Nucleus accumbens (tissue), 56 donors: ENCODE measurements around the gene BAX.

Experiments
- DNase-seq, 56 donors: peaks; one replicate each; lab custom pipeline; 2025; lab: John Stamatoyannopoulos, UW

The BAX gene

DNA sequence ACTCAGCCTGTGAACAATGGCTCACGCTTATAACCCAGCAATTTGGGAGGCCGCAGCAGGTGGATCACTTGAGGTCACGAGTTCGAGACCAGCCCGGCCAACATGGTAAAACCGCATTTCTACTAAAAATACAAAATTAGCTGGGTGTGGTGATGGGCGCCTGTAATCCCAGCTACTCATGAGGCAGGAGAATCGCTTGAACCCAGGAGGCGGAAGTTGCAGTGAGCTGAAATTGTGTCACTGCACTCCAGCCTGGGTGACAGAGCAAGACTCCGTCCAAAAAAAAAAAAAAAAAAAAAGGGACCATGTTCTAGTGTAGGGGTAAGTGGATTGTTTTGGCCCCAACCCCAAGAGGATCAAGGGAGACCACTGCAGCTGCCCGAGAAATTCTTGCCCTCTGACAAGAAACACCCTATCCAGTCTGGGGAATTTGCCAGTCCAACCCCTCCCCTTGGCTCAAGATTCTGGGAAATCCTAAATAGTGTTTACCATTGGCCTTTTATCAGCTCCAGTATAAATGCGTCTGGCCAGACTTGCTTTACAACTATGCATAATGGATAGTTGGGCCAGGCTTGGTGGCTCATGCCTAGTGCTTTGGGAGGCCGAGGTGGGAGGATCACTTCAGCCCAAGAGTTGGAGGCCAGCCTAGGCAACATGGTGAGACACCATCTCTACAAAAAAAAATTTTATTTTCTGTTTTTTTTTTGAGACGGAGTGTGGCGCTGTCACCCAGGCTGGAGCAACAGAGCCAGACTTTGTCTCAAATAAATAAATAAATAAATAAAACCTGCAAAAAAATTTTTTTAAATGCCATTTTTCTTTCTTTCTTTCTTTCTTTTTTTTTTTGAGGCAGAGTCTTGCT, 26.3 kb upstream of the BAX start:
- DNase-seq: no peak

- peak in 45 of 56 donors; percentile 4 to 88 (median 56) for DNase-seq
Observed at GRCh38 chr19:48933382-48933932, 21.2 kb upstream of the BAX start, which contains the start of gene DHDH. Gene DHDH (plus strand): TSS chr19:48933699. CDS start chr19:48933722, 23 bp downstream.

DNA sequence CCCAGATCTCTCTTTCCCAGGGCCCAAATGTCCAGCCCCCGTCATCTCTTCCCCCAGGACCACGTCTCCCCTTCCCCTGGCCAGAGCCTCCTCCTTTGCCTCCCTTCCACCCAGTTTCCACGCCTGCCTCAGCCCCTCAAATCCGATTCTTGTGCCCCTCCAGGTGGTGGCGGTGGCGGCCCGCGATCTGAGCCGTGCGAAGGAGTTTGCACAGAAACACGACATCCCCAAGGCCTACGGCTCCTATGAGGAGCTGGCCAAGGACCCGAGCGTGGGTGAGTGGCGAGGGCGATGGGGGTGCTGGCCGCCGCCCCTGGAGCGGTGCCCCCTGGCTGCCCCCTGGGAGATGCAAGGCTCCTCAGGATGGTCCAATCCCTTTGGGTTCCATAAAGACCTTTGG, 19.8 kb upstream of the BAX start:
- DNase-seq: no peak

DNA sequence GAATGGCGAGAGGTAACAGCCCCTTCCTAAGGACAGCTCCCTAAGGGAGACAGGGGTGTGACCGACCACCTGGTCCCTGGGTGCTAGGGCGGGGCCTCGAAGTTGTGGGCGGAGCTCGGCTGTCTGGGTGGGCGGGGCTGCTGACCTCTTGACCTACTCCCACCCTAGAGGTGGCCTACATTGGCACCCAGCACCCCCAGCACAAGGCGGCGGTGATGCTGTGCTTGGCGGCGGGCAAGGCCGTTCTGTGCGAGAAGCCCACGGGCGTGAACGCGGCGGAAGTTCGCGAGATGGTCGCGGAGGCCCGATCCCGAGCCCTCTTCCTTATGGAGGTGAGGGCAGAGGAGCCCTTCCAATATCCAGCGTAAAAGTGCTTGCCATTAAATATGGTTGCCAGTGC, 18.8 kb upstream of the BAX start:
- no peak for DNase-seq

GRCh38 chr19:48938256-48938655, 16.4 kb upstream of the BAX start:
- no peak for DNase-seq

- no peak for DNase-seq
Observed at GRCh38 chr19:48940902-48941301, 13.8 kb upstream of the BAX start.

GRCh38 chr19:48943081-48943480, 11.6 kb upstream of the BAX start:
- DNase-seq: no peak

- DNase-seq: no peak
Observed at GRCh38 chr19:48945415-48945814, 9.3 kb upstream of the BAX start.

GRCh38 chr19:48945817-48946216, 8.9 kb upstream of the BAX start:
- DNase-seq: no peak

GRCh38 chr19:48946463-48947257, 8.0 kb upstream of the BAX start:
- DNase-seq: no peak

DNA sequence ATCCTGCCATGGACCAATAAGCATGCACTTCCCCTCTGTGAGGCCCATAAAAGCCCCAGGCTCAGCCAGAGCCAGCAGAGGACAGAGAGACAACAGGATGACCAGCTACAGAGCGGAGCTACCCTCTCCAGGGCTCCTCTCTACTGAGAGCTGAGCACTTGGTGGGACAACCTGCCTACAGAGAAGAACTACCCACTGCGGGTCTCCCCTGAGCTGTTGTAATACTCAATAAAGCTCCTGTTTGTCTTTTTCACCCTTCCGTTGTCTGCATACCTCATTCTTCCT, 7.5 kb upstream of the BAX start:
- DNase-seq: no peak

GRCh38 chr19:48950159-48950558, 4.5 kb upstream of the BAX start:
- no peak for DNase-seq

DNA sequence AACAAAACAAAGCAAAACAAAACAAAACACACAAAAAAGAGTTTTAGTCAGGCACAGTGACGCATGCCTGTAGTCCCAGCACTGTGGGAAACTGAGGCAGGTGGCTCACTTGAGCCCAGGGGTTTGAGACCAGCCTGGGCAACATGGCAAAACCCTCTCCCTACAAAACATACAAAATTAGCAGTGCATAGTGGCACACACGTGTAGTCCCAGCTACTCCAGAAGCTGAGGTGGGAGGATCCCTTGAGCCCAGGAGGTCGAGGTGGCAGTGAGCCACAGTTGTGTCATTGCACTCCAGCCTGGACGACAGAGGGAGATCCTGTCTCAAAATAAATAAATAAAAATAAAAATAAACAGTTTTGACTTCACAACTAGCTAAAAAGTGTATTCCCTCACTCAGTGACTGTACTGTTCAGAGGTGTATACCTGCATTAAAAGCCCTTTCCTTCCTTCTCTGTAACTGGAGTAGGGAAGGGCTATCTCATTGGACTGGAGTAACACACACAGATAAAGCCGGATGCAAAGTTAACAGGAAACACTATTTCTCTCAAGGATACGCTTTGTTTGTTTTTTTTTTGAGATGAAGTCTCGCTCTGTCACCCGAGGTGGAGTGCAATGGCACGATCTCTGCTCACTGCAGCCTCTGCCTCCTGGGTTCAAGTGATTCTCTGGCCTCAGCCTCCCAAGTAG, 3.7 kb upstream of the BAX start:
- no peak for DNase-seq

DNA sequence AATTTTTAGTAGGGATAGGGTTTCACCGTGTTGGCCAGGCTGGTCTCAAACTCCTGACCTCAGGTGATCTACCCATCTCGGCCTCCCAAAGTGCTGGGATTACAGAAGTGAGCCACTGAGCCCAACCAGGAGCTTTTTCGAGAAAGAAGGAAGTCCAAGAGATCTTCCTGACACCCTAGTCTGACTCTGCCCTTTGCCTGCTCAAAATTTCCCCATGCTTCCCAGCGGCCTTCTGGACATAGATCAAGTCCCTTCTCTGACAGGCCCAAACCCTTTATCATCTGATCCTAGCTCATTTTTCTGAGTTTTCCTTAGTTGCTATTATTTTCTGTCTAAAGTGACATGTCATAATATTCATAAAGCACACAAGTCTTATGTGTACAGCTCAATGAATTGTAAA, 1.5 kb upstream of the BAX start:
- DNase-seq: no peak

DNA sequence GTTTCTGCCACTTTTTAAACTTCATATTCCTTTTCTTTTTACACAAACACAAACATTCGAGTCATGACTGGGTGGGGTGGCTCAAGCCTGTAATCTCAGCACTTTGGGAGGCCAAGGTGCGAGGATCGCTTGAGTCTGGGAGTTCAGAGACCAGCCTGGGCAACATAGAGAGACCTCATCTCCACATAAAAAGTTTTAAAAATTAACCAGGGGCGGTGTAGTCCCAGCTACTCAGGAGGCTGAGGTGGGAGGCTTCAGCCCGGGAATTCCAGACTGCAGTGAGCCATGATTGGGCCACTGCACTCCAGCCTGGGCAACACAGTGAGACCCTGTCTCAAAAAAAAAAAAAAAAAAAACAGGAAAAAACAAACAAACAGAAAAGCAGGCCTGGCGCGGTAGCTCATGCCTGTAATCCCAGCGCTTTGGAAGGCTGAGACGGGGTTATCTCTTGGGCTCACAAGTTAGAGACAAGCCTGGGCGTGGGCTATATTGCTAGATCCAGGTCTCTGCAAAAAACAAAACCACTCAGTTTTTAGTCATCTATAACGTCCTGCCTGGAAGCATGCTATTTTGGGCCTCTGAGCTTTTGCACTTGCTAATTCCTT, 583 bp upstream of the BAX start:
- no peak for DNase-seq

- DNase-seq: no peak
Observed at GRCh38 chr19:48955308-48955958, 758 bp downstream of the BAX start.

- no peak for DNase-seq
Observed at GRCh38 chr19:48958006-48958405, 3.3 kb downstream of the BAX start.

DNA sequence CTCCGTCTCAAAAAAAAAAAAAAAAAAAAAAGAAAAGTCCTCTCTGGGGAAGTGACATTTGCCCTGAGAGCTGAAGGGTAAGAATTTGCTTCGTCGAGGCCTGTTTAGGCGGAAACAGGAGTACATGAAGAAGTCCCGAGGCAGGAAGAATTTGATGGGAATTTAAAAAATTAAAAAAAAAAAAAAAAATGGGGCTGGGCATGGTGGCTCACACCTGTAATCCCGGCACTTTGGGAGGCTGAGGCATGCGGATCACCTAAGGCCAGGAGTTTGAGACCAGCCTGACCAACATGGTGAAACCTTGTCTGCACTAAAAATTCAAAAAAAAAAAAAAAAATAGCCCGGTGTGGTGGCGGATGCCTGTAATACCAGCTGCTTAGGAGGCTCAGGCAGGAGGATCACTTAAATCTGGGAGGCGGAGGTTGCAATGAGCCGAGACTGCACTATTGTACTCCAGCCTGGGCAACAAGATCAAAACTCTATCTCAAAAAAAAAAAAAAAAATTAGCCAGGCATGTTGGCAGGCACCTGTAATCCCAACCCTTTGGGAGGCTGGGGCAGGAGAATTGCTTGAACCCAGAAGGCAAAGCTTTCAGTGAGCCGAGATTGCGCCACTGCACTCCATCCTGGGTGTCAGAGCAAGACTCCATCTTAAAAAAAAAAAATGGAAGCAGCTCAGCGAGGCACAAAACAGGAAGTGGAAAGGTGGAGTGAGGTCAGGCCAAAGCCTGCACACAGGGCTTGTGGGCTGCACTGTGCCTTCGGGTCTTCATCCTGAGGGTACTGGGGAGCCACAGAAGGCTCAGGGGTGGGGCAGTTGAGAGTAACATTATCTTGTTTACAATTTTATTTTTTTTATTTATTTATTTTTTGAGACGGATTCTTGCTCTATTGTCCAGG, 4.9 kb downstream of the BAX start:
- no peak for DNase-seq

GRCh38 chr19:48961051-48961649, 6.5 kb downstream of the BAX start:
- DNase-seq: no peak
